RCC 7860 (cell line): ENCODE results near the gene NCOA1.
A peak's percentile ranks its signal among the peaks of the same experiment; 100 is the strongest.
"Not testable (repeated sequence)": the region's sequence is repeated elsewhere in the genome, so short reads cannot be mapped to it uniquely, and the experiment has no call there.

Experiments
- DNase-seq: peaks from one replicate; pipeline ENCODE4 v3.0.0-alpha.2; 2015; ENCODE audit warnings: low spot score
- FAIRE-seq: peaks from 2 replicates; lab custom pipeline; 2012; peaks lifted over from hg19 to GRCh38; lab: Jason Lieb, UNC

Gene NCOA1

GRCh38 chr2:24490690-24491541 is at the start of gene NCOA1:
NCOA1 (plus strand) TSS chr2:24491254; CDS start chr2:24658678, 167,424 bp downstream.
- no peak for FAIRE-seq
- DNase-seq, result peak; percentile 76

GRCh38 chr2:24448797-24449196 is 42.3 kb upstream of the NCOA1 start:
- DNase-seq, result no peak
- FAIRE-seq, result no peak

- DNase-seq (no peak), FAIRE-seq (no peak)
Observed at GRCh38 chr2:24449344-24449743, 41.7 kb upstream of the NCOA1 start.

GRCh38 chr2:24451805-24452501 is 39.1 kb upstream of the NCOA1 start:
- FAIRE-seq, result no peak
- DNase-seq, result no peak

- FAIRE-seq, result no peak
- no peak for DNase-seq
Observed at GRCh38 chr2:24452502-24452885, 38.6 kb upstream of the NCOA1 start.

- no peak for DNase-seq
- FAIRE-seq, result no peak
Observed at GRCh38 chr2:24453379-24454073, 37.5 kb upstream of the NCOA1 start.

- DNase-seq (no peak), FAIRE-seq (no peak)
Observed at GRCh38 chr2:24454294-24454693, 36.8 kb upstream of the NCOA1 start.

- FAIRE-seq, result peak; percentile 85
- peak; percentile 40 for DNase-seq
Observed at GRCh38 chr2:24456599-24457556, 34.2 kb upstream of the NCOA1 start.

- DNase-seq (no peak), FAIRE-seq (no peak)
Observed at GRCh38 chr2:24457696-24458386, 33.2 kb upstream of the NCOA1 start.

GRCh38 chr2:24459224-24460161 is 31.6 kb upstream of the NCOA1 start:
- DNase-seq, result no peak
- FAIRE-seq, result no peak

GRCh38 chr2:24461685-24462084 is 29.4 kb upstream of the NCOA1 start:
- no peak for FAIRE-seq
- no peak for DNase-seq

GRCh38 chr2:24463271-24463670 is 27.8 kb upstream of the NCOA1 start:
- FAIRE-seq (no peak), DNase-seq (no peak)

- FAIRE-seq (no peak), DNase-seq (no peak)
Observed at GRCh38 chr2:24466871-24467870, 23.9 kb upstream of the NCOA1 start.

- FAIRE-seq, DNase-seq: not testable (repeated sequence)
Observed at GRCh38 chr2:24468453-24468852, 22.6 kb upstream of the NCOA1 start.

GRCh38 chr2:24469148-24469650 is 21.9 kb upstream of the NCOA1 start:
- no peak for FAIRE-seq
- no peak for DNase-seq

GRCh38 chr2:24471662-24472061 is 19.4 kb upstream of the NCOA1 start:
- DNase-seq (no peak), FAIRE-seq (no peak)

- FAIRE-seq, result no peak
- no peak for DNase-seq
Observed at GRCh38 chr2:24472416-24472815, 18.6 kb upstream of the NCOA1 start.
